ENCODE data around the gene DEF6. TPM values are rescaled to one million over a fixed set of nuclear protein-coding genes. Genes with fewer than 3 reads are reported as not detected.

DEF6 gene
- total and polyA plus RNA-seq, 8 donors = 6.4 to 21.9 (median 8.5) TPM

DNA sequence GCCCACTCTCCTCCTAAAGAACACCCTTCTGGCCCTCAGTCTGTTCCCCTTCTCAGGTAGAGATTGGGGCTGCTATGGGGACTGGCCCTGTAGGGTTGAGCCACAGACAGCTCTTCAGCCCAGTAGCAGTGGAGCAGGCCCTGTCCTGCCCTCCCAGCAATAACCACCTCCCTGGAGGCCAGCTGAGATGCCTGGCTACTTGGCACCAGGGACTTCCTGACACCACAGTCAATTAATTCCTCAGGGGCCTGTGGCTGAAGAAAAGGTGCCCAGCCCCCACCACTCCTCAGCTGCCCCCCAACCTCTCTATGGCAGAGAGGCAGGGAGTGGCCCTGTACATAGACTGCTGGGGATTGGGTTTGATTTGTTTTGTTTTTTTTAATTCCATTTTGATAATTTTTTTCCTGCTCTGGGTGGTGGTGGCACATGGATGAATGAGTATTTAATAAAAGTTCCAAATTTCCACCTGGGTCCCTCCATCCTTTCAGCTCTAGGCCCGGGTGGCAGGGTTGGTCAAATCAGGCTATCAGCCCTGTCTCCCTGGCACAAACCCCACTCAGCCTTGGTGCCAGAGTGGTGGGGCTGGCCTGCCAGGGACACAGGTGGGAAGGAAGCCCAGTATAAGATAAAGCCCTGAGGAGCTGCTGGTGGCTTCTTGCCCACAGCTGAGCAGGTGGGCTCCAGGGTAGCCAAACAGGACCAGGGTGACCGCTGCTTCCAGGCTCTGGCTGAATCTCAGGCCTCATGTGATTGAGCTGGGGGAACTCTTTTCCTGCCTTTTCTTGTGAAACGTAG is 1.9 kb upstream of the DEF6 start:
- TF ChIP-seq, protein P1, sequence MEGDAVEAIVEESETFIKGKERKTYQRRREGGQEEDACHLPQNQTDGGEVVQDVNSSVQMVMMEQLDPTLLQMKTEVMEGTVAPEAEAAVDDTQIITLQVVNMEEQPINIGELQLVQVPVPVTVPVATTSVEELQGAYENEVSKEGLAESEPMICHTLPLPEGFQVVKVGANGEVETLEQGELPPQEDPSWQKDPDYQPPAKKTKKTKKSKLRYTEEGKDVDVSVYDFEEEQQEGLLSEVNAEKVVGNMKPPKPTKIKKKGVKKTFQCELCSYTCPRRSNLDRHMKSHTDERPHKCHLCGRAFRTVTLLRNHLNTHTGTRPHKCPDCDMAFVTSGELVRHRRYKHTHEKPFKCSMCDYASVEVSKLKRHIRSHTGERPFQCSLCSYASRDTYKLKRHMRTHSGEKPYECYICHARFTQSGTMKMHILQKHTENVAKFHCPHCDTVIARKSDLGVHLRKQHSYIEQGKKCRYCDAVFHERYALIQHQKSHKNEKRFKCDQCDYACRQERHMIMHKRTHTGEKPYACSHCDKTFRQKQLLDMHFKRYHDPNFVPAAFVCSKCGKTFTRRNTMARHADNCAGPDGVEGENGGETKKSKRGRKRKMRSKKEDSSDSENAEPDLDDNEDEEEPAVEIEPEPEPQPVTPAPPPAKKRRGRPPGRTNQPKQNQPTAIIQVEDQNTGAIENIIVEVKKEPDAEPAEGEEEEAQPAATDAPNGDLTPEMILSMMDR (IDR thresholded peaks at IDR 0.05) = no peak
- no peak overlapping the region for H3K4me3 ChIP-seq
- ATAC-seq (no peak), DNase-seq (no peak)
- H3K27ac ChIP-seq = no peak overlapping the region
- H3K4me1 ChIP-seq = peaks cover 3 to 44% of the 10 kb centered on the region in 2 donors
- peaks cover 0 to 58% of the 10 kb centered on the region in 2 donors for H3K36me3 ChIP-seq
- H3K27me3 ChIP-seq = no peaks in the 10 kb centered on the region
- no peaks in the 10 kb centered on the region for H3K9me3 ChIP-seq
- intact Hi-C loops (cut with DNase I) = no loop called here

- ATAC-seq = no peak
- intact Hi-C loops (cut with DNase I) = no loop called here
- Histone ChIP-seq H3K27me3 (no peaks in the 10 kb centered on the region), H3K36me3 (peaks cover 0 to 44% of the 10 kb centered on the region in 2 donors), H3K4me1 (peaks cover 3 to 57% of the 10 kb centered on the region in 2 donors), H3K27ac (peak overlapping the region in 1 of 2 donors; percentile 94), H3K9me3 (no peaks in the 10 kb centered on the region), H3K4me3 (peak overlapping the region in 1 of 2 donors; percentile 57)
- TF ChIP-seq, protein P1 (IDR thresholded peaks at IDR 0.05) = no peak
- DNase-seq = no peak
These were observed 552 bp upstream of the DEF6 start for GRCh38 chr6:35296931-35297600.

GRCh38 chr6:35298625-35299140 is 1.1 kb downstream of the DEF6 start:
- ATAC-seq = no peak
- H3K36me3 ChIP-seq = peaks cover 0 to 28% of the 10 kb centered on the region in 2 donors
- peak overlapping the region; percentile 60 to 94 for H3K27ac ChIP-seq
- intact Hi-C loops (cut with DNase I) = no loop called here
- H3K27me3 ChIP-seq = no peaks in the 10 kb centered on the region
- TF ChIP-seq, protein P1 (IDR thresholded peaks at IDR 0.05) = no peak
- no peaks in the 10 kb centered on the region for H3K9me3 ChIP-seq
- peak overlapping the region; percentile 23 to 57 for H3K4me3 ChIP-seq
- DNase-seq = no peak
- peaks cover 3 to 72% of the 10 kb centered on the region in 2 donors for H3K4me1 ChIP-seq

- DNase-seq = peak in 1 of 4 donors; percentile 61
- peaks cover 0 to 18% of the 10 kb centered on the region in 2 donors for H3K36me3 ChIP-seq
- H3K27me3 ChIP-seq = no peaks in the 10 kb centered on the region
- H3K9me3 ChIP-seq = no peaks in the 10 kb centered on the region
- peaks cover 3 to 82% of the 10 kb centered on the region in 2 donors for H3K4me1 ChIP-seq
- H3K27ac ChIP-seq = peak overlapping the region; percentile 22 to 94
- H3K4me3 ChIP-seq = peak overlapping the region in 1 of 2 donors; percentile 57
- TF ChIP-seq, protein P1 (IDR thresholded peaks at IDR 0.05) = no peak
- intact Hi-C loops (cut with DNase I) = no loop called here
- ATAC-seq = no peak
These were observed 2.1 kb downstream of the DEF6 start for GRCh38 chr6:35299674-35300073.

- Histone ChIP-seq H3K27me3 (no peaks in the 10 kb centered on the region), H3K27ac (peak overlapping the region in 1 of 2 donors; percentile 94), H3K9me3 (no peaks in the 10 kb centered on the region), H3K4me1 (peaks cover 3 to 84% of the 10 kb centered on the region in 2 donors), H3K36me3 (peaks cover 0 to 6% of the 10 kb centered on the region in 2 donors), H3K4me3 (no peak overlapping the region)
- DNase-seq (no peak), ATAC-seq (no peak)
- intact Hi-C loops (cut with DNase I) = no loop called here
- TF ChIP-seq, protein P1 (IDR thresholded peaks at IDR 0.05) = no peak
These were observed 3.2 kb downstream of the DEF6 start for GRCh38 chr6:35300848-35301247.

All from left lung (tissue), 10 donors.